Esophagus squamous epithelium (tissue), 5 donors: ENCODE data around the gene ZCCHC7. TPM values are rescaled to one million over a fixed set of nuclear protein-coding genes. Genes with fewer than 3 reads are reported as not detected.

ENCODE experiments used
- DNase-seq: peaks from one replicate; lab custom pipeline; 2025; lab: John Stamatoyannopoulos, UW
- H3K27ac ChIP-seq, 4 donors: fragments of 200-600 bp; sonication (generic); one replicate each; pipeline ENCODE4 v1.5.1; 2016 to 2019; ENCODE audit warnings: mild to moderate bottlenecking in 1 of 4
- H3K27me3 ChIP-seq, 4 donors: fragments of 200-600 bp; sonication (generic); 1 replicate in 3 of 4; 2 replicates in 1 of 4; pipeline versions ENCODE4 v1.5.1 to v1.6.0; 2017 to 2021; ENCODE audit warnings: antibody characterized with exemption in 1 of 4
- H3K36me3 ChIP-seq, 3 donors: fragments of 200-600 bp; sonication (generic); one replicate each; pipeline ENCODE4 v1.5.1; 2016 to 2019
- H3K4me1 ChIP-seq, 3 donors: fragments of 200-600 bp; sonication (generic); one replicate each; pipeline ENCODE4 v1.5.1; 2017 to 2019
- H3K4me3 ChIP-seq, 4 donors: fragments of 200-600 bp; sonication (generic); 1 replicate in 3 of 4; 2 replicates in 1 of 4; pipeline ENCODE4 v1.5.1; 2016 to 2019; ENCODE audit warnings: mild to moderate bottlenecking in 2 of 4, moderate library complexity in 1 of 4
- H3K9me3 ChIP-seq, 3 donors: fragments of 200-600 bp; sonication (generic); one replicate each; pipeline ENCODE4 v1.5.1; 2016 to 2019
- POLR2A ChIP-seq, 4 donors: fragments of 450-650 bp; IDR thresholded peaks; one replicate each; pipeline ENCODE4 v1.6.1; 2017; ENCODE audit warnings: antibody characterized with exemption in 4 of 4, mild to moderate bottlenecking in 4 of 4, moderate library complexity in 3 of 4
- WGBS, 2 donors: methylation state at CpG; one replicate each; pipeline ENCODE4 v1.1.5; 2018; 5-methylcytosine and 5-hydroxymethylcytosine counted together
- intact Hi-C: fragments of 100-400 bp; cut with DNase I; formaldehyde crosslinking; loops from one replicate; pipeline ENCODE4 v1.15.0; 2022
- total RNA-seq, 4 donors: library from RNA; depleted of rRNA; stranded (reverse); fragments of >200 nt; gene quantifications; one replicate each; pipeline ENCODE4 v1.1.0, GENCODE V29; 2016
- TF ChIP-seq, protein P1 (sequence below), 6 experiments: fragments of 450-650 bp in 4 of 6; fragments of 200-600 bp in 2 of 6; sonication (generic) in 2 of 6; IDR thresholded peaks; one replicate each; pipeline ENCODE4 v1.5.1; 2016 to 2019; ENCODE audit warnings: antibody characterized with exemption in 6 of 6, mild to moderate bottlenecking in 4 of 6, moderate library complexity in 4 of 6
- donor health status: DM: yes; HTN: yes; CAD: no.

ZCCHC7 gene
- total RNA-seq, 4 donors from 2014 or later, result 6.1 to 21.6 (median 13.0) TPM

DNA sequence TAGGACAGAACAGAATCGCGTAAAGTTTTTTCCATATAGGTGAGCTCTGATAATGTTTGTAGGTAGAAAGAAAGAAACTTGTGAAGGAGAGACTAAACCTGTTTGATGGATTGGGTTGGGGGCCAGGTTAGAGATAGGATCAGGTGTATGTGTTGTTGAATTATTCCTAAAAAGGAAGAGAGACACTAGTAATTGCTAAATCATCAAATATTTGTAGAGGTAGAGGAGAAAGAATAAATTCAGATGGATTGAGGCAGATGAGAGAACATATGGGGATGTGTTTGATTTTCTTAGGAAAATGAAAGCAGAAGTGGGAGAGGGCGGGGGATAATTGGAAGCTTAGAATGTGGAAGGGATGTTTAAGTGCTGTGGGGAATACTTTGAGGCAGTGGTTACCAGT, 7.7 kb downstream of the ZCCHC7 start:
- WGBS, 2 donors, result 94 to 96% methylated on average over 3 of the region's 3 CpGs
- H3K27ac ChIP-seq, result no peak overlapping the region
- peaks cover 0 to 54% (median 0%) of the 10 kb centered on the region in 3 donors for H3K36me3 ChIP-seq
- intact Hi-C loops, result no loop called here
- no peak overlapping the region for H3K4me3 ChIP-seq
- TF ChIP-seq, protein P1, sequence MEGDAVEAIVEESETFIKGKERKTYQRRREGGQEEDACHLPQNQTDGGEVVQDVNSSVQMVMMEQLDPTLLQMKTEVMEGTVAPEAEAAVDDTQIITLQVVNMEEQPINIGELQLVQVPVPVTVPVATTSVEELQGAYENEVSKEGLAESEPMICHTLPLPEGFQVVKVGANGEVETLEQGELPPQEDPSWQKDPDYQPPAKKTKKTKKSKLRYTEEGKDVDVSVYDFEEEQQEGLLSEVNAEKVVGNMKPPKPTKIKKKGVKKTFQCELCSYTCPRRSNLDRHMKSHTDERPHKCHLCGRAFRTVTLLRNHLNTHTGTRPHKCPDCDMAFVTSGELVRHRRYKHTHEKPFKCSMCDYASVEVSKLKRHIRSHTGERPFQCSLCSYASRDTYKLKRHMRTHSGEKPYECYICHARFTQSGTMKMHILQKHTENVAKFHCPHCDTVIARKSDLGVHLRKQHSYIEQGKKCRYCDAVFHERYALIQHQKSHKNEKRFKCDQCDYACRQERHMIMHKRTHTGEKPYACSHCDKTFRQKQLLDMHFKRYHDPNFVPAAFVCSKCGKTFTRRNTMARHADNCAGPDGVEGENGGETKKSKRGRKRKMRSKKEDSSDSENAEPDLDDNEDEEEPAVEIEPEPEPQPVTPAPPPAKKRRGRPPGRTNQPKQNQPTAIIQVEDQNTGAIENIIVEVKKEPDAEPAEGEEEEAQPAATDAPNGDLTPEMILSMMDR (IDR thresholded peaks at IDR 0.05), result no peak
- TF ChIP-seq POLR2A (IDR thresholded peaks at IDR 0.05), result no peak
- no peaks in the 10 kb centered on the region for H3K9me3 ChIP-seq
- H3K4me1 ChIP-seq, result peaks cover 0 to 10% (median 0%) of the 10 kb centered on the region in 3 donors
- no peaks in the 10 kb centered on the region for H3K27me3 ChIP-seq
- DNase-seq, result no peak

DNA sequence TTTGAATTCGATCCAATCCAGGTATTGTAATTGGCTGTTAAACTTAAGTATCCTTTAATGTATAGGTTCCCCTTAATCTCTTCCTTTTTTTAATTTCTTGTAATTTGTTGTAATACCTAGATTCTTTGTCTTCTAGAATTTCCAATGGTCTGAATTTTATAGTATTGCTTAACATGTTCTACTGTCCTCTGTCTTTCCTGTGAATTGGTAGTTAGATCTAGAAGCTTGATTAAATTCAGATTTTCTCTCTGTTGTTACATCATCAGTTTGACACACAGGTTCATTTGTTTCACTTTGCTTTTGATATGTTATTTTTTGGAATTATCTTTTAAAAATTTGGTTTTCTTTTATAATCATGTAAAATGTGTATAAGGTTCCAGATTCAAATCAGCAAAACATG, 13.8 kb downstream of the ZCCHC7 start:
- no peaks in the 10 kb centered on the region for H3K4me1 ChIP-seq
- WGBS, 2 donors, result 92 to 100% methylated on average over 1 of the region's 1 CpG
- no peaks in the 10 kb centered on the region for H3K9me3 ChIP-seq
- no peak for TF ChIP-seq POLR2A (IDR thresholded peaks at IDR 0.05)
- TF ChIP-seq, protein P1 (IDR thresholded peaks at IDR 0.05), result no peak
- H3K27ac ChIP-seq, result no peak overlapping the region
- no peak overlapping the region for H3K4me3 ChIP-seq
- H3K36me3 ChIP-seq, result peaks cover 0 to 51% (median 0%) of the 10 kb centered on the region in 3 donors
- intact Hi-C loops, result no loop called here
- no peak for DNase-seq
- H3K27me3 ChIP-seq, result no peaks in the 10 kb centered on the region

DNA sequence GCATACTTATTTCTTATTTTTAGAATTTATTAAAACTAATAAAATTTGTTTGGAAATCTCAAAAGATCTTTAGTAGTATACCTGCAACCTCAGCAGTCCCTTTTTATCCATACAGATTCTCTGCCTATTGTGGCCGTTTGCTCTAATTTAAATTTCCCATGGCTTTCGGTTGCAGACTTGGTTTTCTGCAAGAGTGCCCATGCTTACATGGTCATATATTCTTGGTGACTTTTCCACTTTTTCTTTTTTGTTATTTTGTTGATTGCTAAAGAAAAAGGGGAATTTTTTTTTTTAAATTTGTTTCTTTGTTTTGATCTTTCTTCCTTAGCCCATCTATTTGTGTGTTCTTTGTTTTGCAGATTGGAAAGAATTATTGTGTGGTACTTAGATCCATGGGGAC, 20.6 kb downstream of the ZCCHC7 start:
- no peak overlapping the region for H3K4me3 ChIP-seq
- TF ChIP-seq, protein P1 (IDR thresholded peaks at IDR 0.05), result no peak
- TF ChIP-seq POLR2A (IDR thresholded peaks at IDR 0.05), result no peak
- intact Hi-C loops, result no loop called here
- WGBS, 2 donors, result 91 to 95% methylated on average over 2 of the region's 2 CpGs
- peaks cover 0 to 7% (median 0%) of the 10 kb centered on the region in 3 donors for H3K4me1 ChIP-seq
- no peak for DNase-seq
- peaks cover 0 to 13% (median 0%) of the 10 kb centered on the region in 3 donors for H3K36me3 ChIP-seq
- no peaks in the 10 kb centered on the region for H3K27me3 ChIP-seq
- no peaks in the 10 kb centered on the region for H3K9me3 ChIP-seq
- no peak overlapping the region for H3K27ac ChIP-seq

DNA sequence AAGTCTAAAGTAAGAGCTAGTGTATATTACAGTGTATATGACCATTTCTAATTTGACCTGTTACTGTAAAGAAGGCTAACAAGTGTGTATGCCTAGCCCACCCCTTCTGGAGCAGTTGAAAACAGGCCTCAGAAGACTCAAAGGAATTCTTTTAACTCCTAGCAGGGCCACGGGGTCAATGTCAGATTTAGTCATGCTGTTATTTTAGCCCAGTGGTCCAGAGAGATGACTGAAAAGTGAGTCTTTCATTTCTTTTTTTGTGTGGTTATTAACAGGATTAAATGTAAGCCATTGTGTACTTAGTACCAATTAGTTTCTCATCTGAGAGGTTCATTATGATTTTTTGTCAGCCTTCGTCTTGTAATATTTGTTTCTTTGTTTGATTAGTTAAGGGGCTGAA, 24.4 kb downstream of the ZCCHC7 start:
- TF ChIP-seq, protein P1 (IDR thresholded peaks at IDR 0.05), result no peak
- no peak for TF ChIP-seq POLR2A (IDR thresholded peaks at IDR 0.05)
- intact Hi-C loops, result no loop called here
- 53 to 62% methylated on average over 2 of the region's 2 CpGs for WGBS, 2 donors
- no peak for DNase-seq
- Histone ChIP-seq H3K27me3 (no peaks in the 10 kb centered on the region), H3K36me3 (peaks cover 0 to 5% (median 0%) of the 10 kb centered on the region in 3 donors), H3K27ac (no peak overlapping the region), H3K4me1 (peaks cover 0 to 7% (median 0%) of the 10 kb centered on the region in 3 donors), H3K9me3 (no peaks in the 10 kb centered on the region), H3K4me3 (no peak overlapping the region)

DNA sequence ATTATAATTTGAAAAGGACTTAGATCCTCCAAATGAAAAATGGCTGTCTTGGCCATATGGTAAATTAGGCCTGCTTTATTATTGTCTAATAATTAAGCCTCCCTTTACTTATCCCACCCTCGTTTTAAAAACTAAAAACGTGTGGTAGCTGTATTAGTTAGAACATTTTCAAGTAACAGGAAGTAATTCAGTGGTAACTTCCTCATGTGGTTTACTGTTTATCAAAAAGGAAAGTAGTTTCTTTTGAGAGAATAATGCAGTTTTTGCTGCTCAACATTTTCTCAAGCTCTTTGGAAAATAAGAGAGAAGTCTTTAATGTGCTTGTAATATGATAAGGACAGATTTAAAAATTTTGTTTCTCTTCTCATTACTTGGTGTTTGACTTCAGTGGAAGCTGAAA, 26.0 kb downstream of the ZCCHC7 start:
- H3K36me3 ChIP-seq, result peaks cover 0 to 12% (median 0%) of the 10 kb centered on the region in 3 donors
- no peak for DNase-seq
- H3K4me3 ChIP-seq, result no peak overlapping the region
- 23 to 35% methylated on average over 2 of the region's 2 CpGs for WGBS, 2 donors
- H3K9me3 ChIP-seq, result no peaks in the 10 kb centered on the region
- no peak for TF ChIP-seq POLR2A (IDR thresholded peaks at IDR 0.05)
- TF ChIP-seq, protein P1 (IDR thresholded peaks at IDR 0.05), result no peak
- H3K27ac ChIP-seq, result peak overlapping the region in 2 of 4 donors; percentile 2 to 10
- peaks cover 0 to 7% (median 0%) of the 10 kb centered on the region in 3 donors for H3K4me1 ChIP-seq
- intact Hi-C loops, result no loop called here
- no peaks in the 10 kb centered on the region for H3K27me3 ChIP-seq
